Tibial nerve (tissue), 4 donors: ENCODE measurements around the gene SLC24A3. TPM values are rescaled to one million over a fixed set of nuclear protein-coding genes. Genes with fewer than 3 reads are reported as not detected.

ENCODE experiments used
- DNase-seq, 2 donors: peaks; one replicate each; pipeline ENCODE4 v3.0.0-alpha.2; 2019; ENCODE audit warnings: low spot score in 2 of 2
- H3K27ac ChIP-seq, 4 donors: fragments of 200-600 bp; sonication (generic) in 3 of 4; one replicate each; pipeline ENCODE4 v1.5.1; 2017 to 2019; ENCODE audit warnings: mild to moderate bottlenecking in 1 of 4
- H3K27me3 ChIP-seq, 2 donors: fragments of 200-600 bp; sonication (generic) in 1 of 2; one replicate each; pipeline versions ENCODE4 v1.5.1 to v1.6.0; 2017 to 2019
- H3K36me3 ChIP-seq, 3 donors: fragments of 200-600 bp; sonication (generic); one replicate each; pipeline ENCODE4 v1.5.1; 2018 to 2019
- H3K4me1 ChIP-seq, 4 donors: fragments of 200-600 bp; sonication (generic) in 3 of 4; one replicate each; pipeline ENCODE4 v1.5.1; 2017 to 2019
- H3K4me3 ChIP-seq, 4 donors: fragments of 200-600 bp; sonication (generic) in 3 of 4; one replicate each; pipeline ENCODE4 v1.5.1; 2017 to 2019; ENCODE audit warnings: mild to moderate bottlenecking in 1 of 4, moderate library complexity in 1 of 4
- H3K9me3 ChIP-seq, 4 donors: fragments of 200-600 bp; sonication (generic) in 3 of 4; one replicate each; pipeline ENCODE4 v1.5.1; 2017 to 2019
- EP300 ChIP-seq, 2 donors: sonication (generic); formaldehyde crosslinking; IDR thresholded peaks; one replicate each; pipeline ENCODE4 v1.6.1; 2017; ENCODE audit warnings: antibody characterized with exemption in 2 of 2, mild to moderate bottlenecking in 1 of 2
- POLR2A ChIP-seq, 2 donors: fragments of 450-650 bp; IDR thresholded peaks; one replicate each; pipeline ENCODE4 v1.6.1; 2017; ENCODE audit warnings: antibody characterized with exemption in 2 of 2, mild to moderate bottlenecking in 2 of 2, moderate library complexity in 2 of 2
- WGBS, 2 donors: methylation state at CpG; one replicate each; pipeline ENCODE4 v1.1.5; 2018; 5-methylcytosine and 5-hydroxymethylcytosine counted together
- total RNA-seq, 4 donors: library from RNA; depleted of rRNA; stranded (reverse); fragments of >200 nt; gene quantifications; one replicate each; pipeline ENCODE4 v1.1.0, GENCODE V29; 2016
- TF ChIP-seq, protein P1 (sequence below), 5 experiments: fragments of 200-600 bp in 3 of 5; fragments of 450-650 bp in 2 of 5; sonication (generic) in 3 of 5; IDR thresholded peaks; one replicate each; pipeline ENCODE4 v1.5.1; 2016 to 2019; ENCODE audit warnings: antibody characterized with exemption in 5 of 5, mild to moderate bottlenecking in 3 of 5, moderate library complexity in 2 of 5

SLC24A3 gene
- total RNA-seq, 4 donors from 2014 or later, result 1.3 to 4.0 (median 2.7) TPM

DNA sequence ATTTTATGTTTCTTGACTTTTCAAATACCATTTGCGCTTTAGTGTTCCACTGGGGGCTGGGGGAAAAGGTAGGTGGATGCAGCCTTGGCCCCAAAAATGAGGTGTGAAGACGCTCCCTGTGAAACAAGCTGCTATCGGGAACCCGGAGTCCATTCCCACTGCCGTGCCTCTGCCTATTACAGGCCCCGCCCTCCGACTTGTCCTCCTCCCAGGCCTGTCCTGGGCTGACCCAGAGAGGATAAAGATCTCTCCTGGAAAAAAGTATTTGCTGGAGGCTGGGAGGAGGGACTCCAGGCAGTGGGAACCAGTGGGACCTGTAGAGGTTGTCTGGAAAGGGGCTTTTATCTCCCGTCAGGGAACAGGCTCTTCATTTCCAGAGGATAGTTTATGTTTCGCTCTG is 215.0 kb downstream of the SLC24A3 start:
- Histone ChIP-seq H3K27me3 (no peaks in the 10 kb centered on the region), H3K4me3 (no peak overlapping the region), H3K4me1 (no peaks in the 10 kb centered on the region), H3K9me3 (no peaks in the 10 kb centered on the region), H3K36me3 (no peaks in the 10 kb centered on the region), H3K27ac (no peak overlapping the region)
- no peak for DNase-seq
- WGBS, 2 donors, result 60 to 66% methylated on average over 9 of the region's 9 CpGs
- TF ChIP-seq EP300 (IDR thresholded peaks at IDR 0.05) (no peak), POLR2A (IDR thresholded peaks at IDR 0.05) (no peak)
- TF ChIP-seq, protein P1, sequence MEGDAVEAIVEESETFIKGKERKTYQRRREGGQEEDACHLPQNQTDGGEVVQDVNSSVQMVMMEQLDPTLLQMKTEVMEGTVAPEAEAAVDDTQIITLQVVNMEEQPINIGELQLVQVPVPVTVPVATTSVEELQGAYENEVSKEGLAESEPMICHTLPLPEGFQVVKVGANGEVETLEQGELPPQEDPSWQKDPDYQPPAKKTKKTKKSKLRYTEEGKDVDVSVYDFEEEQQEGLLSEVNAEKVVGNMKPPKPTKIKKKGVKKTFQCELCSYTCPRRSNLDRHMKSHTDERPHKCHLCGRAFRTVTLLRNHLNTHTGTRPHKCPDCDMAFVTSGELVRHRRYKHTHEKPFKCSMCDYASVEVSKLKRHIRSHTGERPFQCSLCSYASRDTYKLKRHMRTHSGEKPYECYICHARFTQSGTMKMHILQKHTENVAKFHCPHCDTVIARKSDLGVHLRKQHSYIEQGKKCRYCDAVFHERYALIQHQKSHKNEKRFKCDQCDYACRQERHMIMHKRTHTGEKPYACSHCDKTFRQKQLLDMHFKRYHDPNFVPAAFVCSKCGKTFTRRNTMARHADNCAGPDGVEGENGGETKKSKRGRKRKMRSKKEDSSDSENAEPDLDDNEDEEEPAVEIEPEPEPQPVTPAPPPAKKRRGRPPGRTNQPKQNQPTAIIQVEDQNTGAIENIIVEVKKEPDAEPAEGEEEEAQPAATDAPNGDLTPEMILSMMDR (IDR thresholded peaks at IDR 0.05), result no peak

DNA sequence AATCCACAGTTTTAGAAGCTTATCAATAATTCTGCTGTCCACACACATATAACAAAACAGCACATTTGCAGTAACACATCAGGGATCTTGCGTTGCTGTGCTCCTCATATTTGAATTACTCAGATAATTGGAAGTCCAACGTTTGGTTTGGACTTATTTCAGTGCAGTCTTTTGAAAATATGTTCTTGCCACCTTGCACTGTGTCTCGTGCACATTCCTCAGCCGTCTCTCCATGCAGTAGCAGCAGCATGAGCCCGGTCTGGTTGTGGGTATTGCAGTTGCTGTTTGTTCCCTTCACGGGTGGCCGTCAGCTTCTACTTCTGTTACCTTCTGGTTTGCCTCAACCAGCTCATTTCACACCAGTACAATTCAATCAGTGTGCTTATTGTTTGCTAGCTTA is 215.5 kb downstream of the SLC24A3 start:
- Histone ChIP-seq H3K27ac (no peak overlapping the region), H3K9me3 (no peaks in the 10 kb centered on the region), H3K4me3 (no peak overlapping the region), H3K36me3 (no peaks in the 10 kb centered on the region), H3K27me3 (no peaks in the 10 kb centered on the region), H3K4me1 (no peaks in the 10 kb centered on the region)
- TF ChIP-seq, protein P1 (IDR thresholded peaks at IDR 0.05), result no peak
- TF ChIP-seq POLR2A (IDR thresholded peaks at IDR 0.05) (no peak), EP300 (IDR thresholded peaks at IDR 0.05) (no peak)
- 58 to 59% methylated on average over 7 of the region's 7 CpGs for whole genome bisulfite sequencing, 2 donors
- DNase-seq, result no peak

DNA sequence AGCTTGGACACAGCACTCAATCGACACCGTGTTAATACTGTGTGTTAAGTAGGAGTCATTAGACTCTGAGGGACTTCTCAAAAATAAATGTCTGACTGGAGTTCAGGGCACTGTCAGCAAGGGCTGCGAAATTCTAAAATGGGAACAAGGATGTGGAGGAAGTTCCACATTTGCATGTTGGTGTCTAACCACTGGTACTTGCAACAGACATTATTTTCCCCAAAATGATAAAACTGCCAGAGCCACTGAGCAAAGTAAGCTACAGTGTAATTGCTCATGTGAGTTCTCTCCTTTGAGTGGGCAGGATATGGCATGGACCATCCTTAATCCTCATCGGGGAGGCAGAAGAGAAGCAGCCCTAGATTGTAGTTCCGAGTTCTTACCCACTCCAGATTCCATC is 215.9 kb downstream of the SLC24A3 start:
- no peaks in the 10 kb centered on the region for H3K27me3 ChIP-seq
- no peak for DNase-seq
- no peaks in the 10 kb centered on the region for H3K9me3 ChIP-seq
- no peaks in the 10 kb centered on the region for H3K4me1 ChIP-seq
- 71 to 83% methylated on average over 5 of the region's 5 CpGs for WGBS, 2 donors
- no peak overlapping the region for H3K27ac ChIP-seq
- H3K4me3 ChIP-seq, result no peak overlapping the region
- TF ChIP-seq, protein P1 (IDR thresholded peaks at IDR 0.05), result no peak
- TF ChIP-seq POLR2A (IDR thresholded peaks at IDR 0.05) (no peak), EP300 (IDR thresholded peaks at IDR 0.05) (no peak)
- no peaks in the 10 kb centered on the region for H3K36me3 ChIP-seq

DNA sequence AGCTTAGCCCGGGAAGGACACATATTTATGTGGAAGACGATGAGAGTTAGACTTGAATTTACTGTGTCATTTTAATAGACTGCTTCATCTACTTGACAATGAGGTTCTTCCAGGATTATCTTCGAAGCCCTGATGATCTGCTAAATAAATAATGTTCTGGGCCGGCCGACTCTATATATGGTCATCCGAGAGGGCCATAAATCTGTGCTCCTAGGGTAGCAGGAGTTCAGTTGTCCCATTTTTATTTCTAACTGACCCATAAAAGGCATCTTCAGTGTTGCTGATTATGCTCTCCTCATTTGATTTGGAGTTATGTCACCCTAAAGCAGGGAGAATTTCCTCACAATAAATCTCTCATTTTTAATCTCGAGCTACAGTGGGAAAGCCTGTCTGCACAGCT is 217.1 kb downstream of the SLC24A3 start:
- no peak for DNase-seq
- WGBS, 2 donors, result 65 to 67% methylated on average over 7 of the region's 7 CpGs
- Histone ChIP-seq H3K4me3 (no peak overlapping the region), H3K27me3 (no peaks in the 10 kb centered on the region), H3K36me3 (no peaks in the 10 kb centered on the region), H3K4me1 (no peaks in the 10 kb centered on the region), H3K27ac (no peak overlapping the region), H3K9me3 (no peaks in the 10 kb centered on the region)
- TF ChIP-seq, protein P1 (IDR thresholded peaks at IDR 0.05), result no peak
- TF ChIP-seq POLR2A (IDR thresholded peaks at IDR 0.05) (no peak), EP300 (IDR thresholded peaks at IDR 0.05) (no peak)

DNA sequence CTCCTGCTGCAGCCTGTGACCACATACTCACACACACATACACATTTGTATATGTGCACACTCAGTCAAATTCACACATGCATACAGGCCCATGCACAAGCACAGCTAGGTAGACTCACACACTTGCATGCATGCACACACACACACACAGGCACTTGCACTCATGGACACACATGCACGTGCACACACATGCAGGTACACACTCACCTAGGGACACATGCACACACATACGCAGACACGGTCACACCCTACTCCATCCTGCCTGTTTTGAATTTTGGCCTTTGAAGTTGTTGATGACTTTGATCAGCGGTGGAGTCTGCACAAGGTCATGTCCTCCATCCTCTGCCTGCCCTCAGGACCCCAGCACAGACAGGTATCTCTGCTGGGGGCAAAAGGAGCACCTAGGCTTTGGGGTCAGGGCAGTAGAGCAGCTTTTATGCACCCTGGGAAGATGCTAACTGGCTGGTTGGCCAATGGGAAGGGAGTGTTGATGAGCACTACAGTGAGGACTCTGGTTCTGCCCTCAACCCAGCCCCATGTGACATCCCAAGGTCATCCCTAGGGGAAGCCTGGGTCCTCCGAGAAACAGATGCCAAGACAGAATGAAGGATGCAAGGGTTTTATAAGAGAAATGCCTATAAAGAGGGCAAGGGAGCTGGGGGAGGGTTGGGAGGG is 218.3 kb downstream of the SLC24A3 start:
- Histone ChIP-seq H3K36me3 (no peaks in the 10 kb centered on the region), H3K27me3 (no peaks in the 10 kb centered on the region), H3K4me3 (no peak overlapping the region), H3K9me3 (no peaks in the 10 kb centered on the region), H3K27ac (no peak overlapping the region), H3K4me1 (no peaks in the 10 kb centered on the region)
- WGBS, 2 donors, result 84 to 90% methylated on average over 5 of the region's 5 CpGs
- TF ChIP-seq, protein P1 (IDR thresholded peaks at IDR 0.05), result no peak
- no peak for TF ChIP-seq EP300 (IDR thresholded peaks at IDR 0.05)
- no peak for TF ChIP-seq POLR2A (IDR thresholded peaks at IDR 0.05)
- no peak for DNase-seq
